ENCODE data around the gene FOSL1. TPM values are rescaled to one million over a fixed set of nuclear protein-coding genes. Genes with fewer than 3 reads are reported as not detected.

FOSL1 gene
- total RNA-seq, 1 experiment from 2014 or later, result 2.7 TPM

DNA sequence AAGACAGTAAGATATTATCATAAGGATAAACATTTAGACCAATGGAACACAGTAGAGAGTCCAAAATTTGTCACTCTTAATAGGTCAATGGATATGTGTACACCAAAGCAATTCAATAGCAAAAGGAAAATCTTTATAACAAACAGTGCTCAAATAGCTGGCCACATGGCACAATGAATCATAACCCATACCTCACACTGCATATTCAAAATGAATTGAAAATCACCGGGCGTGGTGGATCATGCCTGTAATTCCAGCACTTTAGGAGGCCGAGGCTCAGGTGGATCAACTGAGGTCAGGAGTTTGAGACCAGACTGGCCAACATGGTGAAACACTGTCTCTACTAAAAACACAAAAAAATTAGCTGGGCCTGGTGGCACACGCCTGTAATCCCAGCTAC, 58.0 kb downstream of the FOSL1 start:
- no peak for DNase-seq
- peaks cover 19% of the 10 kb centered on the region for H3K4me1 ChIP-seq
- POLR2A ChIA-PET, result no interaction called here
- TF ChIP-seq, protein P1, sequence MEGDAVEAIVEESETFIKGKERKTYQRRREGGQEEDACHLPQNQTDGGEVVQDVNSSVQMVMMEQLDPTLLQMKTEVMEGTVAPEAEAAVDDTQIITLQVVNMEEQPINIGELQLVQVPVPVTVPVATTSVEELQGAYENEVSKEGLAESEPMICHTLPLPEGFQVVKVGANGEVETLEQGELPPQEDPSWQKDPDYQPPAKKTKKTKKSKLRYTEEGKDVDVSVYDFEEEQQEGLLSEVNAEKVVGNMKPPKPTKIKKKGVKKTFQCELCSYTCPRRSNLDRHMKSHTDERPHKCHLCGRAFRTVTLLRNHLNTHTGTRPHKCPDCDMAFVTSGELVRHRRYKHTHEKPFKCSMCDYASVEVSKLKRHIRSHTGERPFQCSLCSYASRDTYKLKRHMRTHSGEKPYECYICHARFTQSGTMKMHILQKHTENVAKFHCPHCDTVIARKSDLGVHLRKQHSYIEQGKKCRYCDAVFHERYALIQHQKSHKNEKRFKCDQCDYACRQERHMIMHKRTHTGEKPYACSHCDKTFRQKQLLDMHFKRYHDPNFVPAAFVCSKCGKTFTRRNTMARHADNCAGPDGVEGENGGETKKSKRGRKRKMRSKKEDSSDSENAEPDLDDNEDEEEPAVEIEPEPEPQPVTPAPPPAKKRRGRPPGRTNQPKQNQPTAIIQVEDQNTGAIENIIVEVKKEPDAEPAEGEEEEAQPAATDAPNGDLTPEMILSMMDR (IDR thresholded peaks at IDR 0.05; ENCODE audit: insufficient read depth in 1 of 2, low read depth in 1 of 2, low read length in 1 of 2, severe bottlenecking in 1 of 2, unreplicated experiment in 1 of 2), result no peak
- BruUV-seq (replicated peaks), result no TSS peak
- Mint-ChIP-seq H3K27ac (ENCODE audit: unreplicated experiment) (no peak overlapping the region), H3K27me3 (ENCODE audit: insufficient read depth, unreplicated experiment) (no peaks in the 10 kb centered on the region), H3K9me3 (ENCODE audit: unreplicated experiment) (no peaks in the 10 kb centered on the region), H3K36me3 (ENCODE audit: insufficient read depth, unreplicated experiment) (peaks cover 15% of the 10 kb centered on the region), H3K4me3 (ENCODE audit: unreplicated experiment) (no peak overlapping the region), H3K4me1 (ENCODE audit: low read depth, unreplicated experiment) (peaks cover 13% of the 10 kb centered on the region)
- CTCF ChIA-PET, result no interaction called here
- intact Hi-C loops (cut with micrococcal nuclease; ENCODE audit: unreplicated experiment), result no loop called here
- H3K27me3 ChIP-seq (replicated peaks; ENCODE audit: control insufficient read depth, insufficient read depth, low read length), result no peaks in the 10 kb centered on the region
- H3K9me3 ChIP-seq, result 0 out of 2 replicates have a peak, but pooled peaks cover 3% of the 10 kb centered on the region
- no peak overlapping the region for H3K4me3 ChIP-seq (ENCODE audit: low read depth, low read length)
- H3K36me3 ChIP-seq (ENCODE audit: control insufficient read depth, insufficient read depth, low read length), result no peaks in the 10 kb centered on the region

Other genes starting within 250 kb of the FOSL1 start
- 51.2 and 54.9 TPM in 2 replicates for gene RELA, start 237.5 kb downstream of the FOSL1 start, total RNA-seq (2022)
- gene KAT5, start 188.1 kb downstream of the FOSL1 start, total RNA-seq (2022), result 60.2 and 70.1 TPM in 2 replicates
- 66.7 and 76.4 TPM in 2 replicates for gene RNASEH2C, start 179.6 kb downstream of the FOSL1 start, total RNA-seq (2022)
- gene AP5B1, start 119.4 kb downstream of the FOSL1 start, total RNA-seq (2022), result 18.2 and 19.3 TPM in 2 replicates
- 19.5 and 21.2 TPM in 2 replicates for gene OVOL1, start 113.3 kb downstream of the FOSL1 start, total RNA-seq (2022)
- not detected in 2 replicates for gene SNX32, start 66.4 kb downstream of the FOSL1 start, total RNA-seq (2022)
- gene CFL1, start 42.2 kb downstream of the FOSL1 start, total RNA-seq (2022), result 960 and 1,056 TPM in 2 replicates
- gene MUS81, start 40.0 kb downstream of the FOSL1 start, total RNA-seq (2022), result 74.1 and 74.6 TPM in 2 replicates
- 1.3 and 1.4 TPM in 2 replicates for gene EFEMP2, start 27.6 kb downstream of the FOSL1 start, total RNA-seq (2022)
- gene CTSW, start 20.6 kb downstream of the FOSL1 start, total RNA-seq (2022), result not detected in 2 replicates
- 56.8 and 61.5 TPM in 2 replicates for gene FIBP, start 11.9 kb downstream of the FOSL1 start, total RNA-seq (2022)
- gene CCDC85B, start 9.7 kb downstream of the FOSL1 start, total RNA-seq (2022), result 13.3 and 14.7 TPM in 2 replicates
- 19.7 and 20.1 TPM in 2 replicates for gene C11orf68, start 18.7 kb upstream of the FOSL1 start, total RNA-seq (2022)
- gene DRAP1, start 19.0 kb upstream of the FOSL1 start, total RNA-seq (2022), result 91.0 and 93.1 TPM in 2 replicates
- gene TSGA10IP, start 45.1 kb upstream of the FOSL1 start, total RNA-seq (2022), result 0.79 TPM in 1 of 2 replicates, not detected in the other
- gene SART1, start 61.3 kb upstream of the FOSL1 start, total RNA-seq (2022), result 78.0 and 84.5 TPM in 2 replicates
- 51.2 and 55.3 TPM in 2 replicates for gene EIF1AD, start 101.8 kb upstream of the FOSL1 start, total RNA-seq (2022)
- gene BANF1, start 102.1 kb upstream of the FOSL1 start, total RNA-seq (2022), result 295 and 300 TPM in 2 replicates
- not detected in 2 replicates for gene CST6, start 111.6 kb upstream of the FOSL1 start, total RNA-seq (2022)
- not detected in 2 replicates for gene CATSPER1, start 126.1 kb upstream of the FOSL1 start, total RNA-seq (2022)
- gene GAL3ST3, start 148.8 kb upstream of the FOSL1 start, total RNA-seq (2022), result not detected in 2 replicates
- 224 and 225 TPM in 2 replicates for gene SF3B2, start 152.0 kb upstream of the FOSL1 start, total RNA-seq (2022)
- gene PACS1, start 169.9 kb upstream of the FOSL1 start, total RNA-seq (2022), result 82.2 and 95.2 TPM in 2 replicates

Measured in Caco-2 (cell line).